AG08396 (cell line): ENCODE measurements around the gene NINJ1.
A peak's percentile ranks its signal among the peaks of the same experiment; 100 is the strongest.
"Not testable (repeated sequence)": the region's sequence is repeated elsewhere in the genome, so short reads cannot be mapped to it uniquely, and the experiment has no call there.

ENCODE experiments used
- DNase-seq: peaks from one replicate; pipeline ENCODE4 v3.0.0; 2012; ENCODE audit warnings: low spot score, mixed read lengths

NINJ1 gene

DNA sequence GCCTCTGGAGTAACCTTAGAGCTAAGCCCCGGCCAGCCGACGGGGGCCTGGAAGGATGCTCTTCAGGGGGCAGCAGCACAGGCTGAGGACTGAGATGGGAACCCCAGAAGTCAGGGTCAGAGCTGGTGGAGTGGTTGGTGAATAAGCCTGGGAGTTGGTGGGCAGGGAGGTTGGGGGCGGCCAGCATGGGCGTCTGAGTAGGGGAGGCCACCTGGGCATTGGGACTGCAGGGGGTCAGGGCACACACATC lies 14.4 kb downstream of the NINJ1 start:
- no peak for DNase-seq

DNA sequence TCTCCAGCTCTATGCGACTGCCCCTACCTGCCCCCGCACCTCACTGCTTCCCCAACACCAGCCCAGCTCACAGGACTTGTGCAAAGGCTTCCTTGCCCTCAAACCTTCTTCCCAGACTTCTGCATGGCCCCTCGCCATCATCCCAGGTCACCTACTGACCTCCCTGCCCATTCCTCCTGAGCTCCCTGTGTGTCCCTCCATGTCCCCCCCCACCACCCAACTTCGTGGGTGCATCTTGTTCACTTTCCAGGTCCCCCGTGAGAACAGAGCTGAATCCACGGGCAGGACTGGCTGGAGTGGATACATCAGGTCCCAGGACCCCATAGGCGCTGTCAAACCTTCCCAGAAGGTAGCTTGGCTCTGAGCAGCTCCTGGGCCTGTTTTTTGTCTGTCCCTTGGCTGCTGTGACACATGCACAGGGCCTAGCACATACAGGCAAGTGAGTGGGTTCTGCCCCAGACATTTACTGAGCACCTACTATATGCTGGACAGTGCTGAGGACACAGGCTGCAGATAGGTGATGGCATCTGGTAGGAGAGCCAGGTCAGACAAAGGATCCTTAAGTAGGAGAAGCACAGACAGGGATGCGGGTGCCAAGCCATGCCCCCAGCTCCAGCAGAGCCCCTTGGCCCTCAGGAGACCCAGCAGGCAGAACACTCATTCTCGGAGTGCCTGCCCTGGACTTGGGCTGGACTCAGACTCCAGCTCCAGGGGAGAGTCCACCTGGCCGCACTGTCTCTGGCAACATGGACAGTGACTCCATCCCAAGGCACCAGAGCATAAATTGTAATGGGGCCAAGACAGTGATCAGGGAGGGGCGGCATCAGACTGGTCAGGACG lies 15.0 kb downstream of the NINJ1 start:
- no peak for DNase-seq

DNA sequence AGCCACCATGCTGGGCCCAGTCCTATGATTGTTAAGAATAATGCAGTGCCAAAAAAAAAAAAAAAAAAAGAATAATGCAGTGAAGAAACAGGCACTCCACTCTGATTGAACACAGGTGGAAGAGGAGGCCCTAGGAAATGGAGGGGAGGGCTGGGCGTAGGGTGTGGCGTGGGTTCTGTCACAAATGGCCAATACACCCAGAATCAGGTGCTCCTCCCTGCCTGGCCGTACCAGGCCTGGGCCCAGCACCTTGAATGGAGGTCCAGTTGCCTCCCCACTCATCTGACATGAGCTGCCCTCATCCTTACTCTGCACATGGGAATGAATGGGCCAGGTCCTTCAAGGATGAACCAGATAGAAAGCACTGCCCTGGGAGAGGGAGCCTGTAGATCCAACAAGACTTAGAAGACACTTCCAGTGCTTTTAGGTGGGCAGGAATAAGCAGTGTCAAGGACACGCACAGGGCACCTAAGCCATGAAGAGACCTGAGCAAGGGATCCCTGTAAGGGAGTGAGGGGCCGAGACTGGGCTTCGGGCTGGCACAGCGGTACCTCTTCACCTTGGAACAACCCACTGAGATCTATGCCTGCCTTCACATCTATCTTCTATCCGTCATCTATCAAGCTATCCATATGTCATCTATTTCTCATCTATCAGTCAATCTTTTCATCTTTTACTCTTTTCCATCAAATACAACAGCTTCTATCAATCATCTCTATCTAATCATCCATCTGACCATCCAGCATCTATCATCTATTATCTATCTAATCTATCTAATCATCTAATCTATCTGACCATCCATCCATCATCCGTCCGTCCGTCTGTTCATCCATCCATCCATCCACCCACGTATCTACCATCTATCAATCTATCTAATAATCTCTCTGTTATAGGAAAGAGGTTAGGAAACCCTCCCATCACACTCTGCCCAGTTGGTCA lies 15.9 kb downstream of the NINJ1 start:
- DNase-seq = no peak

DNA sequence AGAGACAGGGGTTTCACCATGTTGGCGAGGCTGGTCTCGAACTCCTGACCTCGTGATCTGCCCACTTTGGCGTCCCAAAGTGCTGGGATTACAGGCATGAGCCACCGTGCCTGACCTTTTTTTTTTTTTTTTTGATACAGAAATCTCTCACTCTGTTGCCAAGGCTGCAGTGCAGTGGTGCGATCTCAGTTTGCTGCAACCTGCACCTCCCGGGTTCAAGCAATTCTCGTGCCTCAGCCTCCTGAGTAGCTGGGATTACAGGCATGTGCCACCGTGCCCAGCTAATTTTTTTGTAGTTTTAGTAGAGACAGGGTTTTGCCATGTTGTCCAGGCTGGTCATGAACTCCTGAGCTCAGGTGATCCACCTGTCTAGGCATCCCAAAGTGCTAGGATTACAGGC lies 16.5 kb downstream of the NINJ1 start:
- DNase-seq = not testable (repeated sequence)

DNA sequence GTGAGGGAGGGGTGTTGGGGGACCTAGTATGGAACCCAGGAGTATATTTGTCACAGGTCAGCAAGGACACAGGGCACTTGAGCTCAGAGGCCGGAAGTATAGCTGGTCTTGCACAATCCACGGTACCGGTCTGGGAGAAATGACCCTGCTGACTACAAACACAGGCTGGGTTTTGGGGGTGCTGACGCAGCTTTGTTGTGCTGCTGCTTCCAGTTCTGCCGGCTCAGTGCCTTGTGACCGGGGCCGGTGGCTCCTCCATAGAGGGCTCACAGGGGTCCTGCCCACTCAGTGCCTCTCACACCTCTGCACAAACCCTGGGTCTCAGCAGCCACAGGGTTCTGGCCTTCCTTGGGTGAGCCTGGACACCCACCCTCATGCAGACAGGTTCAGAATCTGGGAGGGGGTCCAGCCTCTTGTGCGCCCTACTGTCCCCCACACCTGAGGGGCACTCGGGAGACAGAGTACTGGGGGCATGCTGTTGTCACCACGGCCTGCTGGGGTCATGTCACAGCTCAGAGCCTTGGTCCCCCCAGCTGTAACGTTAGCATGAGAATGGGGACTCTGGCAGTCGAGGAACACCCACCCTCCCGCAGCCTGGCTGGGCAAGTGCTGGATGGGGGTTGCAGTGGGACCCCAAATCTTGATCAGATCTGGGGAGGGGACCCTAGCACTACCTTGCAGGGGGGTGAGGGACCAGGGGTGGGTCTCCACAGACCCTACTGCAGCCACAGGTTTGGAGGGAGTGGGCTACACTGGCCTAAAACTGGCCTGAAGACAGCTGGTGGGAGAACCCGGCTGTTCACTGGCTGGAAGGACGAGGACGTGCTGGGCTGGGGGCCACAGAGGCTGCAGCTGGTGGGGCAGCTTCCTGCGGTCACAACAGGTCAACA lies 17.7 kb downstream of the NINJ1 start:
- DNase-seq = peak; percentile 70

DNA sequence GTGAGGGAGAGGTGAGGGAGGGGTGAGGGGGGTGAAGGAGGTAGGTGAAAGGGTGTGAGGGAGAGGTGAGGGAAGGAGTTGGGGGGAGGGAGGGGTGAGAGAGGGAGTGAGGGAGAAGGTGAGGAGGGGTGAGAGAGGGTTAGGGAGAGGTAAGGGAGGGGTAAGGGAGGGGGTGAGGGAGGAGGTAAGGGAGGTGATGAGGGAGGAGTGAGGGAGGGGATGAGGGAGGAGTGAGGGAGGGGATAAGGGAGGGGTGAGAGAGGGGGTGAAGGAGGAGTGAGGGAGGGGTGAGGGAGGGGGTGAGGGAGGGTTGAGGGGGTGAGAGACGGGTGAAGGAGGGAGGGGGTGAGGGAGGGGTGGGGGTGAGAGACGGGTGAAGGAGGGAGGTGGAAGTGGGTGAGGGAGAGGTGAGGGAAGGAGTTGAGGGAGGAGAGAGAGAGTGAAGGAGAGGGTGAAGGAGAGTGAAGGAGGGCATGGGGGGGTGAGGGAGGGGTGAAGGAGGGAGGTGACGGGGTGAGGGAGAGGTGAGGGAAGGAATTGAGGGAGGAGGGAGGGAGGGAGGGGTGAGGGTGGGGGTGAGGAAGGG lies 18.5 kb downstream of the NINJ1 start:
- no peak for DNase-seq

DNA sequence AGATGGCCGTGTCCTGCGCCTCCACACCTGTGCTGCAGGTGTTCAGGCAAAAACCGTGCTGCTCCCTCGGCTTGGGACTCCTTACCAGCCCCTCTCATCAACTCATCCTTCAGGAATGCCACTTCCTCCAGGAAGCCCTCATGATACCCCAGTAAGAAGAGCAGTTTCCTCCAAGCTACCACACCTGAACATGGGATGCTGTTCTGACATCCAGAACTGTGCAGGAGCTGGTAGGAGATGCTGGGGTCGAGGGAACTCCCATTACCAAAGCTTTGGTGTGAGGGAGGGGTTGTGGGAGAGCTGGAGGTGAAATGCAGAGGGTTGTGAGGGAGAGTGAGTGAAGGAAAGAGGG lies 19.1 kb downstream of the NINJ1 start:
- DNase-seq = no peak

DNA sequence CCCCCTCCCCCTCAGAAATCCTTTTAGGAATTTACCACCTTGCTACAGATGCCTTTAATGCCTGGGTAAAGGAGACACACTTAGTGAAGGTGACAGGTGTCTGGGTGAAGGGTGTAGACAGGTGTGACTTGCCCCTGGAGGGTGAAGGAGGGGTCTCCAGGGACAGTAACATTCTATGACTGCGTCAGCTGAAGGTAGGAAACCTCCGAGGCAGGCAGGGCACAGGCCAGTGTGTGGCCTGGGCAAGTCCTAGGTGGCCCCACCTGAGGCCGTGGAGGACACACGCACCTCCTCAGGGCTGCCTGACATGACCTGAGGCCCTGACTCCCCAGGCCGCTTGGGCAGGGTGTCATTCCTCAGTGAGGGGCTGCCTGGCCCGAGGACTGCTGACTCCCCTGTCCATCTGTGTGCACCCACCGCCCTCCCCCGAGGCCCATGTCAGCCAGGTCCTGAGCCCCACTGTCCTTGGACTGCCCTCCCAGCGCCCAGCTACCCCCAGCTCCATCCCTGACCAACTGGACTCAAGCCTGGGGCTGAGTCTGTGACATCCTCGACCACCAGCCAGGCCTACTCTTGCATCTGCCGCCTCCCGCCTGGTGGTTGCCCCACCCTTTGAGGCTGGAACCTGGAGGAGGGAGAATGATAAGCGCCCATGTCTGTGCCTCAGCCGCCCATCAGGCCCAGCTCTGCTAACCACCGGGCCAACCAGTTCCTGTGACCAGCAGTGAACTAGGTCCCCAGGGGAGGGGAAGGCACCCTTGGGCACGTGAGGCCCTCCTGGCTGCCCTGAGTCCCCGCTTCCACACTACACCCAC lies 19.7 kb downstream of the NINJ1 start:
- DNase-seq = no peak

DNA sequence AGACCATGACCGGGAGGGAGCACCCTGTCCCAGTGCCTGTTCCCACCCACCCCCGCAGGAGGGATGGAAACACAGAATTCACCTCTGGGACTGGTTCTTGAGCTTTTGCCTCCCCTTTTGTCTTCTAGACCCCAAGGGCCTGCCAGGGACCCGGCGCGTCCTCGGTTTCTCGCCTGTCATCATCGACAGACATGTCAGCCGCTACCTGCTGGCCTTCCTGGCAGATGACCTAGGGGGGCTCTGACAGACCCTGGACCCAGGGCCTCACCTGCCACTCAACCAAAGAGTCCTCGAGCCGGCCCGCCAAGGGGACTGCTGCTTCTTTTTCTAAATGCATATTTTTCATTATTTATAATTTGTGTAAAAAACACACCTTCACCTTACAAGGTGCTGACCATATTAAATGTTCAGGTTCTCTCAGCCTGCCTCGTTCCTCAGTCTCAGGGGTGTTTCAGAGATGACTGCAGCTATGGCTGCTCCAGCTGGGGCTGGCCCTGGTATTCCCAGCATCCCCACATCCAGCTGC lies 21.1 kb downstream of the NINJ1 start:
- no peak for DNase-seq

DNA sequence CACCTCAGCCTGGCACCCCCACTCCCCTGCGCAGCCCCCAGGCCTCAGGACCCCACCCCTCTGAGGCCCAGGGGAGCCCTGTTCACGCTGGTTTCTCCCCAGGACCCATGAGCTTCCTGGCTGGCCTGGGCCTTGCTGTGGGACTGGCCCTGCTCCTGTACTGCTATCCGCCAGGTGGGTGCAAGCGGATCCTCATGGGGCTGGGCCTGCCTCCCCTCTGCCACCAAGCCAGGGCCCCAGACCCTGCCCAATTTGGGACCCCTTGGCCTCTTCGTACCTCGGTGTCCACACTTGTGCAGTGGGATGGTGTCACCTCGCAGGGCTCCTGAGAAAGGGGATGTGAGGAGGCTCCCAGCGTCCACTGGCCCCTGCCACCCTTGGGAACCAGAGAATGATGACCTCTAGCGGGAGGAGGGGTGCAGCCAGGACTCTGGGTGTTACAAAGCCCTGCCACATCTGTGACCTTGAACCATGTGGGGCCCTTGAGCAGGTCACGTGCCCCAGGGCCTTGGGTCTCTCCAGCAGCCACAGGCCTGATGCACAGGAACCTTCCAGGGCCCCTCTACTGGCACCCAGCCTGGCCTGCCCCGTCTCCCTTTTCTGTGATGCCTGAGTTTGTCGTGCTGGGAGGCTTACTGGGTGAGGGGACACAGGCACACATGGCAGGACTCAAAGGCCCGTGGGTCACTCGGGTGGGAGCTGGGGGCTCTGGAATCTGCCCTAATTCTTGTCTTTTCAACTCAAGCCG lies 21.8 kb downstream of the NINJ1 start:
- DNase-seq = no peak

DNA sequence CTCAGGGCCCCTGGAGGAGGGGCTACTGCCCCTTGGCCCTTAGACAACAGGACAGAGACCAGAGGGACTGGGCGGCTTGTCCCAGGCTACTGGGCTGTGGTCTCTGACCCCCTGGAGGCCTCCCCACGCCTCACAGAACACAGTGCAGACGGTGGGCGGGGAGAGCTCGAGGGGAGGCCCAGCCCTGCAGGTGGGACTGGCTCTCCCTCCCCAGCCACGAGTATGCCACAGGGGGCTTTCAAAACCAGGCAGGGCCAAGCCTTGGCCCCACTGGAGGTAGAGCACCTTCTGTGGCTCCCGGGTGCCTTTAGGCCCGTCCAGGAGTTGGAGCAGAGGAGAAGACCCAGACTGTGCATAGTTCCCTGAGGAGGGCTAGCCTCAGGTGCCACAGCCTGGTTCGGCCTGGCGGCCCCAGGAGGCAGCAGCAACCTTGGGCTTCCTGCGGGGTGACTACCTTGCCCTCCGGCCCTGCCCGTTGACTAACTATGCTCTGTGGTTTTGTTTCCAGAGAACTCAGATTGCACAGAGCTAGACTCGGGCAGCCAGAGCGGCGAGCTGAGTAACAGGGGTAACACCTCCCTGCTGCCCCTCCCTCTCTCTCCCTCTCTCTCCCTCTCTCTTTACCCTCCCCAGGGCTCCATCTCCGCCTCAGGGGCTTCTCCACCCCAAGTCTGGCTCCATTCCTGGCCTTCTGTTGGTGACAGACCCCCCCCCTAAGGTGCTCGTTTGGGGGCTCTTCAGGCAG lies 22.5 kb downstream of the NINJ1 start:
- no peak for DNase-seq

DNA sequence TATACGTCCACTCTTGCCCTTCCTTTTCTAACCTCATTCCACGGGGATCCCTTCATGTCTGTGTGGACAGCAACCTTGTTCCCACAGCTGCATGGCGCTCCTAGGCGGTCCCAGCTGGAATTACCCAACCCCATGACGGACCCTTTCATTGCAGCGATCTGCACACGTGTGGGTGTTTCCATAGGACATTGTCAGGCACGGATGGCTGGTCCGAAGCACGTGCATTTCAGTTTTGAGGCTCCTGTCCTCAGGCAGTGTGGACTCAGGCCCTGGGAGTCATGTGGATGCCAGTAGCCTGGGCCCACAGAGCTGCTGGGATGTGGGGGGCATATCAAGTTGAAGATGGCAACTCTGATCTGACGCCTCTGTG lies 23.1 kb downstream of the NINJ1 start:
- DNase-seq = no peak

DNA sequence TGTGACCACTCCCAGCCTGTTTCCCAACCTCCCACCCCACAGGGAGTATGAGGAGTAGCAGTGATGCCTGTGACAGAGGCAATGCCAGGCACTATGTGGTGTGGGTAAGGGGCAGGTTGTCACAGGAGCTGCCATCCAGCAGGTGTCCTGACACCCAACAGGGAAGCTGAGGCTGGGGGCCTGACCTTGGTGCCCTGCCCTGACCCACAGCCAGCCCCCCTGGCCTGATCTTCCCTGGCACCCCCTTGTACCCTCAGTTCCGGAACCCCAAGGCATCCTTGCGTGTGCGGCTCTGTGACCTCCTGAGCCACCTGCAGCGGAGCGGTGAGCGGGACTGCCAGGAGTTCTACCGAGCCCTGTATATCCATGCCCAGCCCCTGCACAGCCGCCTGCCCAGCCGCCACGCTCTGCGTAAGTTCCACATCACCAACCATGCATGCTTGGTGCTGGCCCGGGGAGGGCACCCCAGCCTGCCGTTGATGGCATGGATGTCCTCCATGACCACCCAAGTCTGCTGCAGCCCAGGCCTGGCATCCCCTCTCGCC lies 23.7 kb downstream of the NINJ1 start:
- DNase-seq = no peak

DNA sequence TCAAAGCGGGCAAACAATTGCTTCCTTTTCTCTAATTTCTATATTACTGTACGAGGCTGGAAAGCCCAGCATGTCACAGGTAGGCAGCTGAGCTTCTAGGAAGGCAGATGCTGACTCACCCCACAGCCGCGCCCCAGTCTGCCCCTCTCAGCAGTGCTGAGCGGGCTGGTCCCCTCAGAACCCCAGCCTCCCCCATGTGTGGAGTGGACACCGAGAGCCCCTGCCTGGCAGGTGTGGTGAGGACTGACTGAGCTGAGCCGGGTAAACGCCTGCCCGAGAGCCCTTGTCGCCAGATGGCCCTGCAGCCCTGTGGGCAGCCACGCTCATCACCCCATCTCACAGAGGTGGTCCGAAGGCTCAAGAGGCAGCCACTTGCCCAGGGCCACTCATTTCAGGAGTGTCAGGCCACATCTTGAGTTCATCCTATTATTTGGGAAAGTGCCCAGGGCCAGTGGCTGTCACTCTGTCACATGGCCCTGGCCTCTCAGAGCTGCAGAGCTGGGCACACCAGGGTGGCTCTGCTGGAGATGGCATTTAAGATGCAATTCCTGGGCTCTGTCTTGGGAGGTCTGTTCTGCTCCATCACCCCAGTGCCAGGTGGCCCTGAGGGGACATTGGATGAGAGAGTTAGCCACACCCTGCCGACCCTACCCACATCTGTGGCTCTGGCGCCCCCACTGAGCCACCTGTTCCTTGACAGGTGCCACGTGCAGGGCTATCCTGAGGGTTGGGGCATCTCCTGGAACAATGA lies 25.6 kb downstream of the NINJ1 start:
- DNase-seq = no peak

DNA sequence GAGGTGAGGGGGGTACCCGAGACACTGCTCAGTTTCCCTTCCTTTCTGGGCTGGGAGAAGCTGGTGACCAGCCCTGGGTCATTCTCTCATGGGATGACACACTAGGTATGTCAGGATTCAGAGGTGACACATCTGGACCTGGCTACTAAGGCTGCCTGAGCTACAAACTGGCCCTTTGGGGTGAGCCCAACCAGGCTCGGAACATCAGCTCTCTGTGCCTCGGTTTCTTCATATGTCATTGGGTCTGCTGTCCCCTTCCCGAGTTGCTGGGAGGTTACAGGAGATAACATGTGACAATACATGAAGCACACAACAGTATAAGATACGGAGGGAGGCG lies 26.3 kb downstream of the NINJ1 start:
- DNase-seq = no peak

DNA sequence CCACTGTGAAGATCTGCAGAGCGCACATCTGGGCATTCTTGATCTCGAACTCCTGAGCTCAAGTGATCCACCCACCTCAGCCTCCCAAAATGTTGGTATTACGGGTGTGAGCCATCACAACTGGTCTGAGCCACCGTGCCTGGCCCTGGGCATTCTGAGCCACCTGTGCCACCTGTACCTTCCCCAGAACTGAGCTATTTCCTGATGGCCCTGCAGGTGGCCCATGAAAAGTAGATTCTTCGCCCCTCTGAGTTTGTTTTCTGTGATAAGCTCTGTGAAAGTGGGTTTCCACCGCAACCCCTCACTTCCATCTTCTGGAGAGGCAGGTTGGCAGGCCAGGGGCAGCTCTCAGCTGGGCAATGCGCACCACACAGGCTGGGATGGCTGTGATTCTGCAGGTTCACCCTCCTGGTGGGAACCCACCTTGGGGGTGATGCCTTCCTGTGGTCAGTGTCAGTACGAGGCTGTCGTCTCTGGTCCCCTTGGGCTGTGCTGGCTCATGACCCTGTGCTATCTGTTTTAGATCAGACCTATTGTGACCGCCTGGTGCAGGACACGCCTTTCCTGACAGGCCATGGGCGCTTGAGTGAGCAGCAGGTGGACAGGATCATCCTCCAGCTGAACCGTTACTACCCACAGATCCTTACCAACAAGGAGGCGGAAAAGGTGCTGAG lies 26.8 kb downstream of the NINJ1 start:
- no peak for DNase-seq

DNA sequence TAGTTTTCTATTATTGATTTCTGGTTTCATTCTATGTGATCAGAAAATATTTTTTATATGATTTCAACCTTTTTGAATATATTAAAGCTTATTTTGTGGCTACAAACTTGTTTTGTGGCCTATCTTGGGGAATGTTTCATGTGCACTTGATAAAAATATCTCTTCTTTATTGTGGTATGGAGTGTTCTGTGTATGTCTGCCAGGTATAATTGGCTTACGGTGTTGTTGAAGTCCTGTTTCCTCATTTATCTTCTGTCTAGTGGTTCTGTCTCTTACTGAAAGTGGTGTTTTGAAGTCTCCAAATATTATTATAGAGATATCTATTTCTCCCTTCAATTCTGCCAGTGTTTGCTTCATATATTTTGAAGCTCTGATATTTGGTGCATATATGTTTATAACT lies 28.4 kb downstream of the NINJ1 start:
- DNase-seq = no peak

DNA sequence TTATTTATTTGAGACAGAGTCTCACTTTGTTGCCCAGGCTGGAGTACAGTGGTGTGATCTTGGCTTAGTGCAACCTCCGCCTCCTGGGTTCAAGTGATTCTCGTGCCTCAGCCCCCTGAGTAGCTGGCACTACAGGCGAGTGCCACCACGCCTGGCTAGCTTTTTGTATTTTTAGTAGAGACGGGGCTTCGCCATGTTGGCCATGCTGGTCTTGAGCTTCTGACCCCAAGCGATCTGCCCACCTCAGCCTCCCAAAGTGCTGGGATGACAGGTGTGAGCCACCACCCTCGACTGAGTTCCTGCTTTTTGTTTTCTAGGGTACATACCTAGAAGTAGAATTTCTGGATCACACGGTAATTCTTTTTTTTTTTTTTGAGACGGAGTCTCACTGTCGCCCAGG lies 33.0 kb downstream of the NINJ1 start:
- not testable (repeated sequence) for DNase-seq
